Activated T-cell treated with anti-CD3 and anti-CD28 coated beads, Interleukin-2, amount 50 U/mL, for 1 hour (primary cell): ENCODE data around the gene MRI1.

Experiments
- DNase-seq: peaks from one replicate; pipeline ENCODE4 v3.0.0-alpha.2; 2020

Gene MRI1

GRCh38 chr19:13795595-13796300 is 31.4 kb downstream of the MRI1 start:
- no peak for DNase-seq

DNA sequence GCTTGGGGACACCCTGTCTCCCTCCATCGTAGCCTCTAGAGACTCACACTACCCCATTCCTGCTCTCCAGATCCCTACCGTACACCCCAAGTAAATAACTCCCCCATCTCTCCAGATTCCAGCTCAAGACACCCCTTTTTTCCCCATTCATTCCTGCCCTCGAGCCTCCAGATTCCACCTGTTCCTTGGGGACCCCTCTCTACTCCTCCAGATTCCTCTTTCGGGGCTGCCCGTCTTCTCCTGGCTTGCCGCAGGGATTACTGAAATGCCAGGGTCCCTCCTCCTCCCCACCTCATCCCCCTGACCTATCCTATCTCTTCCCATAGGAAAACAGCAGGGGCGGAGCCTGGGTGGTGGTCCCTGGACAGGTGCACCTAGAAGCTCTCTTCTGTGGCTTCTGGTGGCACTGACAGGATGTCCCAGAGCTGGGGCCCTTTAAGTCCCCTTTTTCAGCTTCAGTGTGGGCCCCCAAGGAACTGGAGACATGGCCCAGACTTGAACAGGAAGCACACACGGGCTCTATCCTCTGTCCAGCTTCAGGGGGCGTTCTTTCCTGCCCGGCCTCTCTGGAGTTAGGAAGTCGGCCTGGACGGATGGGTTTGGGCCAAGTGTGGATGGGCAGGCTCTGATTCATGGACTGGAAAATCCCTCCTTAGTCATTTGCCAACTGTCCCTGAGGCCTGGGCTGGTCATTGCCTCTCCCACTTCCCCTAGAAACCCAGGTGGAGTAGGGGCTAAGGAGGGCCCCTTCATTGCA is 32.2 kb downstream of the MRI1 start:
- DNase-seq: no peak

GRCh38 chr19:13797058-13797440 is 32.7 kb downstream of the MRI1 start:
- DNase-seq: no peak

GRCh38 chr19:13797870-13798269 is 33.5 kb downstream of the MRI1 start:
- DNase-seq: no peak

DNA sequence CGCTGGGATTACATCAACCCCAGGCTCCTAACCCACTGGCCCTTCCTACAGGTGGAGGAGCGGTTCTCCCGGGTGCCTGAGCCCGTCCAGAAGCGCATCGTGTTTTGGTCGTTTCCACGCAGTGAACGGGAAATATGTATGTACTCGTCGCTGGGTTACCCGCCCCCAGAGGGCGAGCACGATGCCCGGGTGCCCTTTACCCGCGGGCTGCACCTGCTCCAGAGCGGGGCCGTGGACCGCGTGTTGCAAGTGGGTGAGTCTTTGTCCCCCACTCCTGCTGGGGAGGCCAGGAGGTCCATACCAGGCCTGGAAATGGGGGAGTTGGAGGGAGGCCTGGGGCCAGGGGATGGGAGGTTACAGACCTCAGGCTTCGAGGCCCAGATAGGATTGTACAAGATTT is 35.3 kb downstream of the MRI1 start:
- DNase-seq: no peak

DNA sequence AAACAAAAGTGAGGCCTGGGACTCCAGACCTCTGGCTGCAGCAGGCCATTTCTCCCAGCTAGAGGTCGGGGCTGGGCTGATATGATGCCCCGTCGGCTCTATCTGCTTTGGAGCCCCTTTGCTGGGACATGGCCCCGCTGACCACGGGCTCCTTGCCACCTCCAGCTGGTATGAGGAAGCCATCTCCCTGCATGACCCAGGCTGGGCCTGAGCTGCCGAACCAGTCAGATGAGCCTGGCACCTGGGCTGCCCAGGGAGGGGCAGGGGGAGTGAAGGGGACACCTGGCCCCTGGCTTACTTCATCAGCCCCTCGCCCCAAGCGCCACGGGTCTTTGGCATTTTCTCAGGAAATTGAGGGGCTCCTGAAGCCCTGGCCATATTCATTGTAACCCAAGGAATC is 38.7 kb downstream of the MRI1 start:
- no peak for DNase-seq

GRCh38 chr19:13804830-13805683 is 40.7 kb downstream of the MRI1 start:
- DNase-seq: no peak

DNA sequence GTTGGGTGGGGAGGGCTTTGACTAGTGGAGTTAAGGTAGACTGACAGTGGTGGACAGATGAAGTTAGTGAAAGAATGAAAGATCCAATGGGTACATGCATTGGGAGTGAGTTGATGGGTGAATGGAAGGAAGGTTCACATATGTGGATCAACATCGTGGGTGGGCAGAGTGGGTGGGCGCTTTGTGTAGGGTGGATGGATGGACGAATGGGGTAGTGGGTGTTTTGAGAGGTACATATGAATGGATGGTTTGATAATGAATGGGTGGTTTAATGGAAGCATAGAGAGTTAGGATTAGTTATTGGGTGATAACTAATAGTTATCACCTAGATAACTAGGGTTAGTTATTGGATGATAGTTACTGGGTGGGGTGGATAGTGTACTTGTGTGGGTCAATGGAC is 42.4 kb downstream of the MRI1 start:
- DNase-seq: no peak

DNA sequence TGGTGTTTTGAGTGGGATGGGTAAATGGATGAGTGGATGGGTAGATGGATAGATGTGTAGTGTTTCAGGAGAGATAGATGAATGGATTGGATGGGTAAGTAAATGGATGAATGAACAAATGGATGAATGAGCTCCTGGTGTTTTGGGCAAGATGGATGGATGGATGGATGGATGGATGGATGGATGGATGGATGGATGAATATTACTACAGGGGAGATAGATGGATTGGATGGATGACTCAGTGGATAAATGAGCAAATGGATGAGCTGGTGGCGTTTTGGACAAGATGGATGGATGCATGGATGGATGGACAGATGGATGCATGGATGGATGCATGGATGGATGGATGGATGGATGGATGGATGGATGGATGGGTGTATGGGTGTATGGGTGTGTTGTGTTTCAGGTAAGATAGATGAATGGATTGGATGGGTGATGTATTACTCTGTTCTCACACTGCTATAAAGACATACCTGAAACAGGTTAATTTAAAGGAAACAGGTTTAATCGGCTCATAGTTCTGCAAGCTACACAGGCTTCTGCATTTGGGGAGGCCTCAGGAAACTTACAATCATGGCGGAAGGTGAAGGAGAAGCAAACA is 43.2 kb downstream of the MRI1 start:
- DNase-seq: no peak

DNA sequence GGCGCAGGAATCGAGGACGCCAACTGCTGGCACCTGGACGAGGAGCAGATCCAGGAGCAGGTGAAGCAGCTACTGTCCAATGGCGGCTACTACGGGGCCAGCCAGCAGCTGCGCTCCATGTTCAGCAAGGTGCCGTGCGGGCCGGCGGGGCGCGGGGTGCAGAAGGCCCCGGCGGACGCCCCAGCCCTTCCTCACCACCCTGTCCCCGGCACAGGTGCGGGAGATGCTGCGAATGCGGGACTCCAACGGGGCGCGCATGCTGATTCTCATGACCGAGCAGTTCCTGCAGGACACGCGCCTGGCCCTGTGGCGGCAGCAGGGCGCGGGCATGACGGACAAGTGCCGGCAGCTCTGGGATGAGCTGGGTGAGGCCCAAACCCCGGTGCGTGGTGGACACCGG is 44.5 kb downstream of the MRI1 start:
- DNase-seq: no peak

DNA sequence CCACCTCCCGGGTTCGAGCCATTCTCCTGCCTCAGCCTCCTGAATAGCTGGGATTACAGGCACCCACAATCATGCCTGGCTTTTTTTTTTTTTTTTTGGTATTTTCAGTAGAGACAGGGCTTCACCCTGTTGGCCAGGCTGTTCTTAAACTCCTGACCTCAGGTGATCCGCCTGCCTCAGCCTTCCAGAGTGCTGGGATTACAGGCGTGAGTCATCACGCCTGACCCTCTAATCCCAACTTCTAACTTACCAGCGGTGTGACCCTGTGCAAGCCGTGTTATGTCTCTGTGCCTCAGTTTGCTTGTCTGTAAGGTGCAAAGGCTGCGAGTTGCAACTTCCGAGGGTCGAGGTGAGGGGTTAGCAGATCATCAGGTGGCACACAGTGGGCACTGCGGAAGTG is 48.2 kb downstream of the MRI1 start:
- DNase-seq: no peak

DNA sequence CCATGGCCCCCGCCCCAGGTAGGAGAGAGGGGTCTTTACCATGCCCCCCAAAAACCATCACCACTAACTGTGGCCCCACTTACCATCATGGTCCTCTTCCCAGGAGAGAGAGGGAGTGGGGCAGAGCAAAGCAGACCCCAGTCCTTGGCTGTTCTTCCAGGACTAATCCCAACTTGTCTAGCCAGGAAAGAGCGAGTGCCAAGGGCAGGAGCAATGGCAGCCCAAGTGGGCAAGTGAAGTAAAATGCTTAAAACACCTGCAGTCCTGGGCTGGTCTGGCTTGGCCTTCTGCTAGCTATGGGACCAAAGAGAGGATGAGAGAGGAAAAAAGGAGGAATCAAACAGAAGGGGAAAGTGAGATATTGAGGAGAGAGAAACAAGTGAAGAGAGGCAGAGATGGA is 48.8 kb downstream of the MRI1 start:
- DNase-seq: no peak

GRCh38 chr19:13814550-13814949 is 50.2 kb downstream of the MRI1 start:
- no peak for DNase-seq

DNA sequence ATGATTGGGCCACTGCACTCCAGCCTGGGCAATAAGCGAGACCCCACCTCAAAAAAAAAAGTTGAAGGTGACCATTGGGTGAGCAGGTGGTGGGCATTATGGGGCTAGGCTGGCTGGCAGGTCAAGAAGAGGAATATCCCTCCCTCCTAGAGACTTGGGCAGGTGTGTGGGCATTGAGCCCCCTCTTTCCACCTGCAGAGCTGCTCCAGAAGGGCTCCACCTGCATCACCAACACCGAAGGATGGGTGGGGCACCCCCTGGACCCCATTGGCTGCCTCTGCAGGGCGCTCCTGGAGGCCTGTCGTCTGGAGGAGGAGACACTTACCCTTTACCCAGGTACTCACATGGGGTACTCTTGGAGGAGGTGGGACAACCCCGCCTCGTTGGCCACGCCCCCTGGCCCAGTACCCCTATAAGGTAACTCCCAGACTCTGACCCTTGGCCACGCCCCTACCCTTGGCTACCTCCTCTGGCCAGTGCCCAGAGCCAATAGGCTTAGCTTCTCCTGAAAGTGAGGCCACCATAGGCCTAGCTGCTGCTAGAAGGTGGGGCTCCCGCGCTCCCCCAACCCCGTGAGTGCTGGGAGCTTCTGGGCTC is 52.8 kb downstream of the MRI1 start:
- DNase-seq: no peak

DNA sequence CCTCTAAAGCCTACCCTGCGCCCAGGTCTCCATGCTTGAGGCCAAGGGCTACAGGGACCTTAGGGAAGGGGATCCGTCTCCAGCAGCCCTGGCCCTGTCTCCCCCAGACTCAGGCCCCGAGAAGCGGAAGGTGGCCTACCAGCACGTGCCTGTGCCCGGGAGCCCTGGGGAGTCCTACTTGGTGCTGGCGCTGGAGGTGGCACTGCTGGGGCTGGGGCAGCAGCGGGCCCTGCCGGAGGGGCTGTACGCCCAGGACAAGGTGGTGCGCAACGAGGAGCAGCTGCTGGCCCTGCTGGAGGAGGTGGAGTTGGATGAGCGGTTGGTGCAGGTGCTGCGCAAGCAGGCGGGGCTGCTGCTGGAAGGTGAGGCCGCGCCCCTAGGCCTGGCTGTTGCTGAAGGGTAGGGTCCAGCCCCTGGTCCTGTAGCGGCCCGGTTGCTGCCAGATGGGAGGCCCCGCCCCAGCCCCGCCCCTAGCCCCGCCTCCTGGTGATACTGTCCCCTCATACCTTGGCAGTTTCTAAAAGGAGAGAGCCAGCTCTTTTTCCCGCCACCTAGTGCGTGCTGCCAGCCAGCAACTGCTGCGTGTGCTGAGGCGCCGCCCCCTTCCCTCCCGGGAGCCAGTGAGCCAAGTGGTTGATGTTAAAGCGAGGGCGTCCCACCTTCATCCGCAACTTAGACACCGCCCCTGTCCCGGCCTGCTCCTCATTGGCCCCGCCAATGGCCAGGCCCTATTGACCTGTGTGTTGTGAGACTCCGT is 53.5 kb downstream of the MRI1 start:
- DNase-seq: peak; percentile 58

DNA sequence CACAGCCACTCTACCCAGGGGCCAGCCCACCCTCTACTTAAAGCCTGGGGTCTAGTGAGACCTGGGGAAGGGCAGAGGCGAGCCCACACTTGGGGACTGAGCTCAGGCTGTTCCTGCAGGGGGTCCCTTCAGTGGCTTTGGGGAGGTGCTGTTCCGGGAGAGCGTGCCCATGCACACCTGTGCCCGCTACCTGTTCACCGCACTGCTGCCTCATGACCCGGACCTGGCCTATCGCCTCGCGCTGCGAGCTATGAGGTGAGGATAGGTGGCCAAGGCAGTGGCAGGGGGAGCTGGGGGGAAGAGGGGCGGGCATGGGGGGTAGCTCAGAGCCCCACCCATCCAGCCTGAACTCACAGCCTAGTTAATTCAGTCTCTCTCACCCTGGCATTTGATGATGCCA is 54.9 kb downstream of the MRI1 start:
- no peak for DNase-seq

DNA sequence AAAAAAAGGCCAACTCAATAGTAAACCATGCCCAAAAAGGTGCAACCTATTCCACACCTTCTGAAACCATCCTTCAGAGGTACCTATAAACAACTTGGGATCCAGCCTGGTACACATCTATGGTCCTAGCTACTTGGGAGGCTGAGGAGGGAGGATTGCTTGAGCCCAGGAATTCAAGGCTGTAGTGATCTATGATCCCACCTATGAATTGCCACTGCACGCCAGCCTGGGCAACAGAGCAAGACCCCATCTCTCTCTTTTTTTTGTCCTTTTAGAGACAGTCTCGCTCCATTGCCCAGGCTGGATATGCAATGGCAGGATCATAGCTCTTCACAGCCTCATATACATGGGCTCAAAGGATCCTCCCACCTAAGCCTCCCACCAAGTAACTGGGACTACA is 57.0 kb downstream of the MRI1 start:
- DNase-seq: no peak

DNA sequence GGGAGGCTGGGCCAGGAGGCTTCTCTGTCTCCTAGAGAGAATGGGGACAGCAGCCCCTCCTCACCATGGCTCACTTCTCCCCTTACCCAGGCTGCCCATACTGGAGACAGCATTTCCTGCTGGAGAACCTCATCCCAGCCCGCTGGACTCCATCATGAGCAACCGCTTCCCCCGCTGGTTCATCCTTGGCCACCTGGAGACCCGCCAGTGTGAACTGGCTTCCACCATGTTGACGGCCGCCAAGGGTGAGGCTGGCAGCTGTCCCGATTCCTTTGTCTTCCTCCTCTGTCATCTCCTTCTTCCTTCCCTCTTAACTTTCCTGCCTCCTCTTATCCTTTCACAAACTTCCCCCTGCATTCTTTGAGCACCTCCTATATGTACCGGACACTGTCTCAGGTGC is 58.9 kb downstream of the MRI1 start:
- DNase-seq: no peak
